ENCODE results near the gene RMC1.

DNA sequence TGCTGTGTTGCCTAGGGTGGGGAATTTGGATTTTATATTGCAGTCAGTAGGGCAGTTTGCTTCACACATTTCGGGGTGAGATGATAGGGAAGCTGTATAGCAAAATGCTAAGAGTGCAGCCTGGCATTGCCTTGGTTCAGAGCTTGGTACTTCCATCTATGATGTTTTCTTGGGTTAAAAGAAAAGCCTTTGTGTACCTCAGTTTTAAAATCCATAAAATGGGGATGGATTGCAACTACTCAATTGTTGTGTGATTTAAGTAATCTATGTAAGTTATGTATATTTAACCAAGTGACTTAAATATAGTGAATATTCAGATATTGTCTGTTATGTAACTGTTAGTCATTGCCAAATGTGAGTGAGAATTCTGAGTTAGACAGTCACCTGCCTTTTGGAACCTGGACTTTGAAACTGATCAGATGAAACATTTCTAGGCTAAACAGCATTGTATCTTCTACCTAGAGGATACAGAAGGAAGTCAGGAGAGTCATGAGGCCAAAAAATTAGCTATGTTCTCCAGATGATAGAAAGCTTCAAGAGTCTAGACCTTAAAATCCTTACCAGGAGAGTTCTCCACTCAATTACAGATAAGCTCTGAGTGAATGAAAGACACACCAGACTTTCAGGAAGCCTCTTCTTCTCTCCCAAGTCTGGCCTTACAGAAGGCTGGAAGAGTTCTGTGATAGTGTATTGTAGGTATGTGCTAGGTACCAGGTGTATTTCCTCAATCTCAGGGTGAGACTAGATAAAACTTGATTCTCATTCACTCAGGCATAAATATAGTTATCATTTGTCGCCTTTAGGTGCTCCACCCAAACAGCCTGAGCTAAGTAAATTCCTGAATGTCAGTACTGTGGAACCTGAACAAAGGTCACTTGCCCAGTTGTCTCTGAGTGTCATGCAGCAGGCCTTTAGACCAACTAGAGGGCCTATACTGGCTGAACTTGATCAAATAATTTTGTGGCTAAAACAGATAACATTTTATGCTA, 42.7 kb upstream of the RMC1 start:
- TF ChIP-seq, protein P1, sequence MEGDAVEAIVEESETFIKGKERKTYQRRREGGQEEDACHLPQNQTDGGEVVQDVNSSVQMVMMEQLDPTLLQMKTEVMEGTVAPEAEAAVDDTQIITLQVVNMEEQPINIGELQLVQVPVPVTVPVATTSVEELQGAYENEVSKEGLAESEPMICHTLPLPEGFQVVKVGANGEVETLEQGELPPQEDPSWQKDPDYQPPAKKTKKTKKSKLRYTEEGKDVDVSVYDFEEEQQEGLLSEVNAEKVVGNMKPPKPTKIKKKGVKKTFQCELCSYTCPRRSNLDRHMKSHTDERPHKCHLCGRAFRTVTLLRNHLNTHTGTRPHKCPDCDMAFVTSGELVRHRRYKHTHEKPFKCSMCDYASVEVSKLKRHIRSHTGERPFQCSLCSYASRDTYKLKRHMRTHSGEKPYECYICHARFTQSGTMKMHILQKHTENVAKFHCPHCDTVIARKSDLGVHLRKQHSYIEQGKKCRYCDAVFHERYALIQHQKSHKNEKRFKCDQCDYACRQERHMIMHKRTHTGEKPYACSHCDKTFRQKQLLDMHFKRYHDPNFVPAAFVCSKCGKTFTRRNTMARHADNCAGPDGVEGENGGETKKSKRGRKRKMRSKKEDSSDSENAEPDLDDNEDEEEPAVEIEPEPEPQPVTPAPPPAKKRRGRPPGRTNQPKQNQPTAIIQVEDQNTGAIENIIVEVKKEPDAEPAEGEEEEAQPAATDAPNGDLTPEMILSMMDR (IDR thresholded peaks at IDR 0.05; ENCODE audit: low read length): no peak
- no peak for TF ChIP-seq EZH2 (optimal IDR thresholded peaks at IDR 0.05; ENCODE audit: low read depth, low read length)

Measured in MM.1S (cell line).